Keratinocyte (primary cell): ENCODE results near the gene CTR9.

Experiments used
- EZH2 ChIP-seq: IDR thresholded peaks from one replicate; pipeline ENCODE4 v1.6.1; 2012; ENCODE audit warnings: inconsistent platforms, mild to moderate bottlenecking, low read length, moderate library complexity
- TF ChIP-seq, protein P1 (sequence below), 3 experiments: IDR thresholded peaks in 1 of 3; conservative IDR thresholded peaks in 1 of 3; optimal IDR thresholded peaks in 1 of 3; 2 replicates in 2 of 3; 3 replicates in 1 of 3; pipeline versions ENCODE3 to v1.5.1; 2011; ENCODE audit warnings: low read length in 3 of 3, mild to moderate bottlenecking in 3 of 3, moderate library complexity in 2 of 3, control low read depth in 1 of 3, inconsistent platforms in 1 of 3; ENCODE audit not compliant: insufficient read depth in 2 of 3; ENCODE audit errors: extremely low read depth in 1 of 3

DNA sequence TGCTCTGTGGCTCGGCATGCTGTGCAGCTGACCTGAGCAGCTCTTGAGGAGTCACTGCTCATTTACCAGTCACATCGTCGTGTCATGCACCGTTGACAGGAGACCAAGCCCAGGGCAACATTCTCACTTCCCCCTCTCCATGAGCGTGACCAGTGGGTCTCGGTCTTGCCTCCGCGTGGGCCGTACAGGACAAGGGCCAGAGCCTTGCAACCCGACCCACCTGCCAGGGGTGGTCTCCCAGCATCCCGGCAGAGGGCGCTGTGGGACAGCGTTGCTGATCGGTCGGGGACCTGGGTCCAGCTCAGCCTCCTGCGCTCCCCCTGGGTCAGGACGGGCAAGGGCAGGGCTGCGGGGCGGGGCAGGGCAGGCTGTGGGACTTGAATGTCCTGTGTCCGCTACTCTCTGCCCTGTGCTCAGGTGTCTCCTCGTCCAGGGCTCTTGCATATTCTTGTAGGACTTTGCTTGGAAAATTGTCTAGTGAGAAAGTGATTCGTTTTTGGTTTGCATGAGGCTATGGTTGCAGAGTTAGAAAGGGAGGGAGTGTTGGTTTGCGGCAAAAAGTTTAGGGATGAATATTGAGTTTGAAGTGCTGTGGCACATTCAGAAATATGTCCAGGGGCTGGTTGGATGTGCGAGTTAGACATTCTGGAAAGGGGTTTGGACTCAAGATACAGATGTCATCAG lies 41.5 kb downstream of the CTR9 start:
- TF ChIP-seq, protein P1, sequence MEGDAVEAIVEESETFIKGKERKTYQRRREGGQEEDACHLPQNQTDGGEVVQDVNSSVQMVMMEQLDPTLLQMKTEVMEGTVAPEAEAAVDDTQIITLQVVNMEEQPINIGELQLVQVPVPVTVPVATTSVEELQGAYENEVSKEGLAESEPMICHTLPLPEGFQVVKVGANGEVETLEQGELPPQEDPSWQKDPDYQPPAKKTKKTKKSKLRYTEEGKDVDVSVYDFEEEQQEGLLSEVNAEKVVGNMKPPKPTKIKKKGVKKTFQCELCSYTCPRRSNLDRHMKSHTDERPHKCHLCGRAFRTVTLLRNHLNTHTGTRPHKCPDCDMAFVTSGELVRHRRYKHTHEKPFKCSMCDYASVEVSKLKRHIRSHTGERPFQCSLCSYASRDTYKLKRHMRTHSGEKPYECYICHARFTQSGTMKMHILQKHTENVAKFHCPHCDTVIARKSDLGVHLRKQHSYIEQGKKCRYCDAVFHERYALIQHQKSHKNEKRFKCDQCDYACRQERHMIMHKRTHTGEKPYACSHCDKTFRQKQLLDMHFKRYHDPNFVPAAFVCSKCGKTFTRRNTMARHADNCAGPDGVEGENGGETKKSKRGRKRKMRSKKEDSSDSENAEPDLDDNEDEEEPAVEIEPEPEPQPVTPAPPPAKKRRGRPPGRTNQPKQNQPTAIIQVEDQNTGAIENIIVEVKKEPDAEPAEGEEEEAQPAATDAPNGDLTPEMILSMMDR (optimal IDR thresholded peaks at IDR 0.05 in 1 of 3, IDR thresholded peaks at IDR 0.05 in 1 of 3, conservative IDR thresholded peaks at IDR 0.05 in 1 of 3; ENCODE audit: extremely low read depth in 1 of 3, insufficient read depth in 2 of 3, low read length in 3 of 3), result peak; percentile 89 to 99 (median 99)
- no peak for TF ChIP-seq EZH2
